ENCODE measurements around the gene PLAGL1.
"Not testable (repeated sequence)": the region's sequence is repeated elsewhere in the genome, so short reads cannot be mapped to it uniquely, and the experiment has no call there.

PLAGL1 gene

GRCh38 chr6:144008120-144008811 lies at the start of gene PLAGL1:
Gene PLAGL1, minus strand, starts transcription at chr6:144008259. Its CDS starts 60,123 bp downstream, at chr6:143948136.
- no peak for DNase-seq (ENCODE audit: low spot score)

- no peak for DNase-seq (ENCODE audit: low spot score)
Measured at GRCh38 chr6:144055121-144055931, 47.3 kb upstream of the PLAGL1 start.

DNA sequence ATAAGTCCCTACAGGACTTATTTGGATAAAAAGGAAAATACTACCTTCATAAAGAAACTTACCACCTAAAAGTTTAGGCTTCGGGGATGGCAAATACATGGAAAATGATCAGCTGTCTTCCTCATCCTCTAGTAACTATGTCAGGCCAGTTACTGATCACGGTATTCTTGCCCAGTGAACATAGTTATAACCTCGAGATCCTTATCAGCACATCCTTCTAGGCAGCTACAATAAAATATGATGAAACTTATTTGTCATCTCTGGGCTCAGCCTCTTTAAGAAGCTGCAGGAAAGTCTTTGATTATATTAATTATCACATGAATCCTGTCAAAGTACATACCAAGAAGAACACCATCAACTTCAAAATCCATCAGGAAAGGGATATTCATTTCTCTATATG lies 45.5 kb upstream of the PLAGL1 start:
- no peak for DNase-seq (ENCODE audit: low spot score)

DNA sequence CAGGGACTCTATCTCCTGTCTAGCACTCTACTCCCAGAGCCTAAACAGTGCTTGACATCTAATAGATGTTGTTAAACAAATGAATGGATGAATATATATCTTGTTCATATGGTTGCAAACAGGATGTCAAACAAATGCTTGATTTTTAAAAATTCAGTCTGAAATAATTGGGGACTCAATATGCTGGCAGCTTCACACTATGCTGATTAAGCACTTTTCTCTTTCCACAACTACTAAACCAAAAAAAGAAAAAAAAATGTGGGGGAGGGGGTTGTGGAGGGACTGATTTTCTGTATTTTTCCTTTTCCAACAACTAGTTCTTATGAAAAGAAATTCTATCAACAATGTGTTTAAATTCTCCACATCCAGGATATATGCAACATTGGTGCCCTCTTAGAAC lies 44.4 kb upstream of the PLAGL1 start:
- no peak for DNase-seq (ENCODE audit: low spot score)

DNA sequence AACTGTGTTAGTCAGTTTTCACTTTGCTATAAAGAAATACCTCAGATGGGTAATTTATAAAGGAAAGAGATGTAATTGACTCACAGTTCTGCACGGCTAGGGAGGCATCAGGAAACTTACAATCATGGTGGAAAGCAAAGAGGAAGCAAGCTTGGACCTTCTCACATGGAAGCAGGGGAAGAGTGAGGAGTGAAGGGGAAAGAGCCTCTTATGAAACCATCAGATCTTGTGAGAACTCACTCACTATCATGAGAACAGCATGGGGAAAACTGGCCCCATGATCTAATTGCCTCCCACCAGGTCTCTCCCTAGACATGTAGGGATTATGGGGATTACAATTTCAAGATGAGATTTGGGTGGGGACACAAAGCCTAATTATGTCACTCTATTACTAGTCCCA lies 41.3 kb upstream of the PLAGL1 start:
- no peak for DNase-seq (ENCODE audit: low spot score)

DNA sequence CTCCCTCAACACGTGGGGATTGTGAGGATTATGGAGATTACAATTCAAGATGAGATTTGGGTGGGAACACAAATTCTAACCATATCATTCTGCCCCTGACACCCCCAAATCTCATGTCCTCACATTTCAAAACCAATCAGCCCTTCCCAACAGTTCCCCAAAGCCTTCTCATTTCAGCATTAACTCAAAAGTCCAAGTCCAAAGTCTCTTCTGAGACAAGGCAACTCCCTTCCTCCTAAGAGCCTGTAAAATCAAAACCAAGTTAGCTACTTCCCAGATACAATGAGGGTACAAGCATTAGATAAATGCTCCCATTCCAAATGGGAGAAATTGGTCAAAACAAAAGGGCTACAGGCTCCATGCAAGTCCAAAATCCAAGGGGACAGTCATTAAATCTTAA lies 39.6 kb upstream of the PLAGL1 start:
- DNase-seq (ENCODE audit: low spot score) = no peak

DNA sequence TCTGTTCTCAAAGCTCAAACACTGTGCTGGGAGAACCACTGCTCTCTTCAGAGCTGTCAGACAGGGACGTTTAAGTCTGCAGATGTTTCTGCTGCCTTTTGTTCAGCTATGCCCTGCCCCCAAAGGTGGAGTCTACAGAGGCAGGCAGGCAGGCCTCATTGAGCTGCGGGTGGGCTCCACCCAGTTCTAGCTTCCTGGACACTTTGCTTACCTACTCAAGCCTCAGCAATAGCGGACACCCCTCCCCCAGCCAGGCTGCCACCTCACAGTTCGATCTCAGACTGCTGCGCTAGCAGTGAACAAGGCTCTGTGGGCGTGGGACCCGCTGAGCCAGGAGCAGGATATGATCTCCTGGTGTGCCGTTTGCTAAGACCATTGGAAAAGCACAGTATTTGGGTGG lies 38.6 kb upstream of the PLAGL1 start:
- DNase-seq (ENCODE audit: low spot score) = not testable (repeated sequence)

- not testable (repeated sequence) for DNase-seq (ENCODE audit: low spot score)
Measured at GRCh38 chr6:144044989-144045388, 36.9 kb upstream of the PLAGL1 start.

DNA sequence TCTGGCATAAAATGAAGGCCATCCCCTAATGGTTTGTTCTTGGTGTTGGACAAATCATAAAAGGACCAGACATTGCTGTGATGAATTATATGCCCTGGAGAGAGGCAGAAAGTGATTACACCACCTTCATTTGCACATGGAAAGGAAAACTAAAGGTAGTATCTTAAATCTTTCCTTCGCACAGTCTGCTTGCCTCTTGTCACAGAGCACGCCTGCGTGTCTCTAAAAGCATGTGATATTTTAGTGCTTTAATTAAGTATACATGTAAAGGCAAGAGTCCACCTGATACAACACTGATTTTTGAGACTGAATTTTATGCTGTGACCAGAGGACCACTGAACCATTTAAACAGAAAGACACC lies 28.8 kb upstream of the PLAGL1 start:
- no peak for DNase-seq (ENCODE audit: low spot score)

- DNase-seq (ENCODE audit: low spot score) = no peak
Measured at GRCh38 chr6:144036064-144036834, 28.2 kb upstream of the PLAGL1 start.

DNA sequence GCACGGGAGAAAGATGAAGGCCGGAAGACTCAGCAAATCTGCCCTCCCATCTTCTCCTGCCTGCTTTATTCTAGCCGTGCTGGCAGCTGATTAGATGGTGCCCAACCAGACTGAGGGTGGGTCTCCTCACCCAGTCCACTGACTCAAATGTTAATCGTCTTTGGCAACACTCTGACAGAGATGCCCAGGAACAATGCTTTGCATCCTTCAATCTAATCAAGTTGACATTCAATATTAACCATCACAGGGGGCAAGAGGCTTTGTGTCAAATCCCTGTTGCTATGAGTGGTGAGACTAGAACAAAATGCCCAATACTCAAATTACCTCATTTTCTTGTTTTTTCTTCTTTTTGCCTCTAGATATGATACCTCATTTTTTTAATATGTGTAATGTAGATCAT lies 27.4 kb upstream of the PLAGL1 start:
- no peak for DNase-seq (ENCODE audit: low spot score)

DNA sequence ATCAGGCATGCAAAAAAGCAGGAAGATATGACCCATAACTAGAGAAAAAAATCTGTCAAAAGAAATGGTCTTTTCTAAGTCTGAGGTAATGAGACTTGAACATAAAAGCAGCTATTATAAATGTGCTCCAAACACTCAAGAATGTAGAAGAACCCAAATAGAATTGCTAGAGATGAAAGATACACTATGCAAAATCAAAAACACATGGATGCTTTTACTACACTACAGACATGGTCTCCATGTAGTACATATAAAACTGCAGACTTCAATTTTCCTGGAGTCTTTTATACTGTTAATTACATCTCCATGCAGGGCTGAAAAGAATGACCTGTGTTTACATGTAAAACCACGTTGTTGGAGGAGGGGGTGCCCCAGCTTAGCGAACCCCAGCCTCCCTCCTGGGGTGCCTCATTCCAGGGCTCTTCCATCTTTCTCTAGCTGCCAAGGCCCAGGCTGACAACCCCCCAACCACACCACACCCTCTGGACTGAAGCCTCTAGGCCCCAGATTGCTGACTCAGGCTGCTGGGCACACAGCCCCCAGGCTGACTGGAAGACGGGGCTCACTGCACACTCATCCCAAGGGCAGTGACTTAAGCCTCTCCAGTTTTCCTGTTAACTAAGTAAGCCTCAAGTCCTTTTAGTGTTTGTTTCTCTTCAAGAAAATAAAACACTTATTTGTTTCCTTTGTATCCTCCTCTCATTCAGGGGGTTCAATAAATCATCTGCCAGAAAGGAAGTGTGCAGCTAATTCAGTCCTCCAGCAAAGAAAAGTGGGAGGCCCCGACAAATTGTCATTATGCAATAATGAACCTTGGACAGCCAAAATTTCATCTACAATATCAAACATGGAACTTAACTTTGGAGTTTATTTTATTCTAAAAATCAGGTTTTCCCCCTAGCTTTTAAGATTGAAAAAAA lies 26.0 kb upstream of the PLAGL1 start:
- DNase-seq (ENCODE audit: low spot score) = no peak

DNA sequence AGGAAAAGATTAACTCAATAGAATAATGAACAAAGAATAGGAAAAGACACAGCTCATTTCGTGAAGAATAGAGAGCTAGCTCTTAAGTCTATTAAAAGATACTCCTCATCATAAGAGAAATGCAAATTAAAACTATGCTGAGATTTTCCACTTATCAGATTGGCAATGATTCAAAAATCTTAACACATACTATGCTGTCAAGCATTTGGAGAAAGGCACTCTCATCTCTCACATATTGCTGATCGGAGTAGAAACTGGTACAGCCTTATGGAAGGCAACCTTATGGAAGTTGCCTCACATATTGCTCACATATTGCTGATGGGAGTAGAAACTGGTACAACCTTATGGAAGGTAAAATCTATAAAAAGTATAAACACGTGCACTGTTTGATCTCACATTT lies 21.4 kb upstream of the PLAGL1 start:
- no peak for DNase-seq (ENCODE audit: low spot score)

GRCh38 chr6:144027932-144028587 lies 20.0 kb upstream of the PLAGL1 start:
- no peak for DNase-seq (ENCODE audit: low spot score)

- no peak for DNase-seq (ENCODE audit: low spot score)
Measured at GRCh38 chr6:144023216-144023615, 15.2 kb upstream of the PLAGL1 start.

DNA sequence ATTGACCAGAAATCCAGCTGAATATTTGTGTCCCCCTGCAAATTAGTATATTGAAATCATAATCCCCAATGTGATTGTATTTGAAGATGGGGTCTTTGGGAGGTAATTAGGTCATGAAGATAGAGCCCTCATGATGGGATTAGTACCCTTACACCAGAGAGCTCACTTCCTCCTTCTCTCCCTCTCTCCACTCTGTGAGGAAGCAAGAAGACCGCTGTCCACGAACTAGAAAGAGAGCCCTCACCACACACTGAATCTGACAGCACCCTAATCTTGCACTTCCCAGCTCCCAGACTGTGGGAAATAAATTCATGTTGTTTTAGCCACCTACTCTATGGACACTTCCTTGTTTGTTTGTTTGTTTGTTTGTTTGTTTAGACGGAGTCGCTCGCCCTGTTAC lies 11.9 kb upstream of the PLAGL1 start:
- no peak for DNase-seq (ENCODE audit: low spot score)

DNA sequence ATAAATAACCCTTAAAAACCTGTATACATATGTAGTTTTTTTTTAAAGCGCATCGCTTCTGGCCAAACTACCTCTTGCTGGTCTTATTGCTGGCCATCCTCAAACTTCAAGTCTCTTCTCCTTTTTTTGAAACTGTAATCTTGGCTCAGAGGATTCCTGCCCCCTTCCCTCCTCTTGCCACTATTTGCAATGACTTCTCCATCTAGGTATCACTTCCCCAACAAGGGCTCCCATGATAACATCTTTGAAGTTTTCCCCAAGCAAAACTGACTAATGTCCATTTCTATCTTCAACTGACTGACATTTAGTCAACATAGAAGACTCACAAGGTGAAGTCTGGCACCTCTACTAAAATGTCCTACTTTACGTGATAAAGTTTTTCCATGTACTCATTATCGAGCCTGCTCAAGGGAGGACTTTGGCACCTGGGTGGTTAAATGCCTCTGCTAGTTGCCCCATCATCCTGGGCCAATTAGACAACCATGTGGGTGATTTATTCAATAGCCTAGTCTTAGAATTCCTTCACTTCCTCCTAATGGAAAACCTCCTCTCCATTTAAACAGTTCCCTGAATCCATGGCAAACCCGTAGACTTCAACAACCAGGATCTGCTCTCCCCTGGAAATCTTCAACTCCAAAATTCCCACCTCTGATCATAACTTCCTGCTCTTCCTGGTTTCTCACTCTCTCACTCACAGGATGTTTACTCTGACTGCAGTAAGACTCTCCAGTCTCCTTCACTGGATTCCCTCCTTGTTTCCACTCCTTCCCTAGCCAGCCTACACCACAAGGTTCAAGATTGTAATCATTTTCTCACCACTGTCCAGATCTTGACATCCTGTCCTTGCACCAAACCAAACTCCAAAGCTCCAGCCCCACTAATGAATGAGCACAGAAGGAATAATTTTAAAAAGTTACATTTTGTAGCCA lies 9.4 kb upstream of the PLAGL1 start:
- no peak for DNase-seq (ENCODE audit: low spot score)

DNA sequence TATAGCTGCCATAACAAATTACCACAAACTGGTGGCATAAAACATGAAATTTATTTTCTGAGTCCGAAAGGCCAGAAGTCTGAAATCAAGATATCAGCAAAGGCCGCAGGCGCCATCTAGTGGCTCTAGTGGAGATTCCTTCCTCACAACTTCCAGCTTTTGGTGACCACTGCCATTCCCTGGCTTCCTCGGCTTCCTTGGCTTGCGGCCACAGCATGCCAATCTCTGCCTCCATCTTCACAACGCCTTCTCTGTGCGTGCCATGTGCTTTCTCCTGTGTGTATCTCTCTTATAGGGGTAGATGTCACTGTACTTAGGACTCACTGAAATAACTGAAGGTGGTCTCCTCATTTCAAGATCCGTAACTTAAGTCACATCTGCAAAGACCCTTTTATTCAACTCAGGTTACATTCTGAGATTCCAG lies 5.4 kb upstream of the PLAGL1 start:
- DNase-seq (ENCODE audit: low spot score) = peak; percentile 72

GRCh38 chr6:144012534-144012933 lies 4.5 kb upstream of the PLAGL1 start:
- DNase-seq (ENCODE audit: low spot score) = no peak

DNA sequence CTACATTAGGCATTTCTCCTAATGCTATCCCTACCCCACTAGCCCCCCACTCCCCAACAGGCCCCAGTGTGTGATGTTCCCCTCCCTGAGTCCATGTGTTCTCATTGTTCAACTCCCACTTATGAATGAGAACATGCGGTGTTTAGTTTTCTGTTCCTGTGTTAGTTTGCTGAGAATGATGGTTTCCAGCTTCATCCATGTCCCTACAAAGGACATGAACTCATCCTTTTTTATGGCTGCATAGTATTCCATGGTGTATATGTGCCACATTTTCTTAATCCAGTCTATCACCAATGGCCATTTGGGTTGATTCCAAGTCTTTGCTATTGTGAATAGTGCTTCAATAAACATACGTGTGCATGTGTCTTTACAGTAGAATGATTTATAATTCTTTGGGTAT lies 1.6 kb upstream of the PLAGL1 start:
- DNase-seq (ENCODE audit: low spot score) = not testable (repeated sequence)

All from hematopoietic multipotent progenitor cell treated with erythropoietin and hydrocortisone succinate and interleukin-3 and kit ligand, for 17 days (in vitro differentiated cells).